ENCODE data around the gene INAFM1. TPM values are rescaled to one million over a fixed set of nuclear protein-coding genes. Genes with fewer than 3 reads are reported as not detected.
A peak's percentile ranks its signal among the peaks of the same experiment; 100 is the strongest.

INAFM1 gene
- total and polyA plus RNA-seq, 11 donors, result 4.8 to 14.0 (median 9.5) TPM

DNA sequence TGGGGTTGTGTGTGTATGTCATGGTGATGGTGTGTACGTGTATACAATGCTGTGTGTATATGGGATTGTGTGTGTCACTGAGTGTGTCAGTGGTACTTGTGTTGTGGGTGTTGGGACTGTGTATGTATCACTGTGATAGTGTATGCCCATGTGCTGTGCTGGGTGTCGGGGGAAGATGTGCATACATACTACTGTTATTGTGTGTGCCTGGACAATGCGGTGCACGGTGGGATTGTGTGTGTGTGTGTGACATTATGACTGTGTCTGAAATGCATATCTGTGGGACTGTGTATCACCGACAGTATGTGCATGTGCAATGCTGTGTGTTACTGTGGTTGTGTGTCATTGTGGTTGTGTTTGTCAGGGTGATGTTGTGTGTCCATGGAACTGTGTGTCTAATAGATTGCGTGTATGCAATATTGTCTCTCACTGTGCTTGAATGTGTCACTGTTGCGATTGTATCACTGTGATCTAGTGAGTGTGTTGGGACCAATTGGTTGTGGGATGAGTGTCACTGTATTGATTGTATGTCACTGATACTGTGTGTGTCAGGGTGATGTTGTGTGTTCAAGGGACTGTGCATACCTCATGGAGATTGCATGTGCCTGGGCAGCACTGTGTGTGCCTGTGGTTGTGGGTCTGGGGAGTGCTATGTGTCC lies 32.6 kb upstream of the INAFM1 start:
- DNase-seq (no peak), ATAC-seq (no peak)
- no peak for TF ChIP-seq POLR2A (IDR thresholded peaks at IDR 0.05)
- TF ChIP-seq, protein P1, sequence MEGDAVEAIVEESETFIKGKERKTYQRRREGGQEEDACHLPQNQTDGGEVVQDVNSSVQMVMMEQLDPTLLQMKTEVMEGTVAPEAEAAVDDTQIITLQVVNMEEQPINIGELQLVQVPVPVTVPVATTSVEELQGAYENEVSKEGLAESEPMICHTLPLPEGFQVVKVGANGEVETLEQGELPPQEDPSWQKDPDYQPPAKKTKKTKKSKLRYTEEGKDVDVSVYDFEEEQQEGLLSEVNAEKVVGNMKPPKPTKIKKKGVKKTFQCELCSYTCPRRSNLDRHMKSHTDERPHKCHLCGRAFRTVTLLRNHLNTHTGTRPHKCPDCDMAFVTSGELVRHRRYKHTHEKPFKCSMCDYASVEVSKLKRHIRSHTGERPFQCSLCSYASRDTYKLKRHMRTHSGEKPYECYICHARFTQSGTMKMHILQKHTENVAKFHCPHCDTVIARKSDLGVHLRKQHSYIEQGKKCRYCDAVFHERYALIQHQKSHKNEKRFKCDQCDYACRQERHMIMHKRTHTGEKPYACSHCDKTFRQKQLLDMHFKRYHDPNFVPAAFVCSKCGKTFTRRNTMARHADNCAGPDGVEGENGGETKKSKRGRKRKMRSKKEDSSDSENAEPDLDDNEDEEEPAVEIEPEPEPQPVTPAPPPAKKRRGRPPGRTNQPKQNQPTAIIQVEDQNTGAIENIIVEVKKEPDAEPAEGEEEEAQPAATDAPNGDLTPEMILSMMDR (IDR thresholded peaks at IDR 0.05), result no peak
- Histone ChIP-seq H3K4me3 (no peak overlapping the region), H3K4me1 (peaks cover 0 to 48% (median 34%) of the 10 kb centered on the region in 12 donors), H3K9me3 (no peaks in the 10 kb centered on the region), H3K27ac (no peak overlapping the region), H3K36me3 (no peaks in the 10 kb centered on the region), H3K27me3 (peaks cover 0 to 19% (median 0%) of the 10 kb centered on the region in 9 donors)
- intact Hi-C loops (cut with DNase I), result loop anchor here in 1 of 10 donors (2.0 kb wide), 1 partner anchor 15 kb away; no protein-coding TSS in a partner anchor
- WGBS, 4 donors, result 84 to 92% (median 86%) methylated on average over 7 of the region's 7 CpGs

DNA sequence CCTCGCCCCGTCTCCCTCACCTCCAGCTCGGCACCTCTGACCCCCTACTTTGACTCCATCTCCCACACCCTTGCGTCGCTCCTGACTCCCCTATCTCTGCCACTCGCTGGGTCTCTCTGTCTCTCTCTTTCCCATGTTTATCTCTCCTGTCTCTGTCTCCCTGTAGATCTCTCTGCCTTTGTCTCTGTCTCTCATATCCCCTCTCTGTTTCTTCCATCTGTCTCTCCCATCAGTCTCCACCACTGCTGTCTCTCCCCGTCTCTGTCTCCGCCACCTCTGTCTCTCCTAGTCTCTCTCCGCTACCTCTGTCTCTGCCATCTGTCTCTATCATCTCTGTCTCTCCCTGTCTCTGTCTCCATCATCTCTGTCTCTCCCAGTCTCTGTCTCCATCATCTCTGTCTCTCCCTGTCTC lies 31.3 kb upstream of the INAFM1 start:
- peak in 1 of 4 donors; percentile 6 for ATAC-seq
- no peaks in the 10 kb centered on the region for H3K9me3 ChIP-seq
- H3K4me1 ChIP-seq, result peaks cover 0 to 55% (median 35%) of the 10 kb centered on the region in 12 donors
- WGBS, 4 donors, result 12 to 17% (median 16%) methylated on average over 8 to 9 of the region's 9 CpGs
- H3K4me3 ChIP-seq, result peak overlapping the region in 9 of 12 donors; percentile 6 to 46 (median 42)
- intact Hi-C loops (cut with DNase I), result loop anchor here in 1 of 10 donors (2.0 kb wide), 1 partner anchor 17 kb away; no protein-coding TSS in a partner anchor
- TF ChIP-seq POLR2A (IDR thresholded peaks at IDR 0.05), result no peak
- TF ChIP-seq, protein P1 (IDR thresholded peaks at IDR 0.05), result no peak
- H3K36me3 ChIP-seq, result no peaks in the 10 kb centered on the region
- peaks cover 0 to 19% (median 0%) of the 10 kb centered on the region in 9 donors for H3K27me3 ChIP-seq
- peak overlapping the region in 10 of 12 donors; percentile 1 to 78 (median 52) for H3K27ac ChIP-seq
- DNase-seq, result no peak

DNA sequence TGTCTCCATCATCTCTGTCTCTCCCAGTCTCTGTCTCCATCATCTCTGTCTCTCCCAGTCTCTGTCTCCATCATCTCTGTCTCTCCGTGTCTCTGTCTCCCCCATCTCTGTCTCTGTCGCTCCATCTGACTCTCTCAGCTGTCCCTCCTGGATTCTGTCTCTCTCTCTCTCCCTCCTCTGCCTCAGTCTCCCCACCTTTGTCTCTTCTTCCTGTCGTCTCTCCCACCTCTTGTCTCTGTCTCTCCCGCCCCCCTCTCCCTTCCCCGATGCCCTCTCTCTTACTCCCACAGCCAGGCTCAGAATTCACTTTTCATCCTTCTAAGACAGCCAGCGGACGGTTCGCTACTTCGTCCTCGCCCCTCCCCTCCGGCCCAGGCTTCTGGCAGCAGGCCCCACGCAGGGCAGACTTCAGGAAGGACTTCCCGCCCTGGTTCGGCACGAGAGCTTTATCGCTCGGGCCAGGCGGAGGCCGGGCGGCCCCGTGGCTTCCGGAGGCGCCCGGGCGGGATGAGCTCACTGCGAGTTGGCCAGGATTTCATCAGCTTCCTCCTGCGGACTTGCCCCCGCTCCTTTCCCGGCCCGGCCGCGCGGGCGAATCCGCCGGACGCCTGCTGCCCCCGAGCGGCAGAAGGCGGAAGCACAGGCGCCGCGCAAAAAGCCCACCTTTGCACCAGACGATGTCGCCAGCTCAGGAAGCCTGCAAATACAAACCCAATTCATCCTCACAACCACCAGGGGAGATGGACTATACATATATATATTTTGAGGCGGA lies 30.7 kb upstream of the INAFM1 start:
- peaks cover 0 to 54% (median 35%) of the 10 kb centered on the region in 12 donors for H3K4me1 ChIP-seq
- 1 to 4% (median 2%) methylated on average over 25 to 46 of the region's 46 CpGs for WGBS, 4 donors
- TF ChIP-seq POLR2A (IDR thresholded peaks at IDR 0.05), result peak in 1 of 2 donors; percentile 34
- TF ChIP-seq, protein P1 (IDR thresholded peaks at IDR 0.05), result peak; percentile 94 to 100 (median 98)
- H3K27ac ChIP-seq, result peak overlapping the region in 9 of 12 donors; percentile 37 to 78 (median 57)
- peaks cover 0 to 18% (median 0%) of the 10 kb centered on the region in 9 donors for H3K27me3 ChIP-seq
- no peaks in the 10 kb centered on the region for H3K36me3 ChIP-seq
- DNase-seq (peak; percentile 93 to 96 (median 95)), ATAC-seq (peak; percentile 81 to 96 (median 94))
- intact Hi-C loops (cut with DNase I), result loop anchor here in 9 of 10 donors (1.0 to 2.0 kb wide), 10 partner anchors 13 to 95 kb away; partner anchors contain the start of gene BBC3 (in 1 of the 9)
- peak overlapping the region in 9 of 12 donors; percentile 6 to 46 (median 42) for H3K4me3 ChIP-seq
- no peaks in the 10 kb centered on the region for H3K9me3 ChIP-seq

Data from heart left ventricle (tissue), 16 donors.